ENCODE results near the gene NKX2-2. TPM values are rescaled to one million over a fixed set of nuclear protein-coding genes. Genes with fewer than 3 reads are reported as not detected.

The NKX2-2 gene
- total and polyA plus RNA-seq, 2 of the 8 experiments (the other 6 are each of a cell fraction or from before 2014, with no cell fraction given): not detected

DNA sequence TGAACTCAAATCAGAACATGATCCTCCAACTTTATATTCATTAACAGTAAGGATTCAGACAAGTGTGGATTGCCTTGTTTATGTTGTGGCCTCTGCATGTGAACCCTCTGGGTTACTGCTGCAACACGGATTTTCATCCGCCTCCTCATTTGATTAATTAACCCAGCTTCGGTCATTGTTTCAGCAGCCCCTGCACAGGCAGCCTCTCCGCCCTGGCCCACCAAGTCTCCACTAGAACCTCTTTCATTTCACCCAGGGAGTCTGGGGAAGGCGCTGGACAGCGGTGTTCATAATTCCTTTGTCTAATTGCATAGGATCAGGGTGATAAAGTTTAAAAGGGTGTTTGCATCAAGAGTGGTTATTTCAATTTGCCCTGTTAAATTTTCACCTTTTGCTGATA is 15.7 kb downstream of the NKX2-2 start:
- no peak for FAIRE-seq
- H3K27ac ChIP-seq (ENCODE audit: low read depth, low read length): no peak overlapping the region
- H3K4me1 ChIP-seq (replicated peaks in 1 of 4; ENCODE audit: control insufficient read depth in 3 of 4, insufficient read depth in 4 of 4, low read length in 3 of 4): peaks cover 4 to 11% (median 7%) of the 10 kb centered on the region in 4 experiments
- TF ChIP-seq EP300 (IDR thresholded peaks at IDR 0.05; ENCODE audit: borderline replicate concordance in 1 of 2, low read depth in 2 of 2, low read length in 2 of 2) (no peak), ZNF274 (IDR thresholded peaks at IDR 0.05; ENCODE audit: borderline replicate concordance, extremely low read depth, low read length) (no peak), EGR1 (IDR thresholded peaks at IDR 0.05; ENCODE audit: borderline replicate concordance, low read depth, low read length) (no peak), TBP (IDR thresholded peaks at IDR 0.05; ENCODE audit: low read depth, low read length) (no peak), POU5F1 (IDR thresholded peaks at IDR 0.05; ENCODE audit: low read depth, low read length) (no peak), SP4 (IDR thresholded peaks at IDR 0.05; ENCODE audit: low read length) (no peak), BRCA1 (IDR thresholded peaks at IDR 0.05; ENCODE audit: low read depth, low read length) (no peak), HDAC6 (IDR thresholded peaks at IDR 0.05; ENCODE audit: low read depth, low read length) (no peak), SUZ12 (IDR thresholded peaks at IDR 0.05; ENCODE audit: low read length) (no peak)
- TF ChIP-seq, protein P1, sequence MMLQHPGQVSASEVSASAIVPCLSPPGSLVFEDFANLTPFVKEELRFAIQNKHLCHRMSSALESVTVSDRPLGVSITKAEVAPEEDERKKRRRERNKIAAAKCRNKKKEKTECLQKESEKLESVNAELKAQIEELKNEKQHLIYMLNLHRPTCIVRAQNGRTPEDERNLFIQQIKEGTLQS (IDR thresholded peaks at IDR 0.05; ENCODE audit: insufficient read depth, low read depth, low read length): no peak
- TF ChIP-seq, protein P2, sequence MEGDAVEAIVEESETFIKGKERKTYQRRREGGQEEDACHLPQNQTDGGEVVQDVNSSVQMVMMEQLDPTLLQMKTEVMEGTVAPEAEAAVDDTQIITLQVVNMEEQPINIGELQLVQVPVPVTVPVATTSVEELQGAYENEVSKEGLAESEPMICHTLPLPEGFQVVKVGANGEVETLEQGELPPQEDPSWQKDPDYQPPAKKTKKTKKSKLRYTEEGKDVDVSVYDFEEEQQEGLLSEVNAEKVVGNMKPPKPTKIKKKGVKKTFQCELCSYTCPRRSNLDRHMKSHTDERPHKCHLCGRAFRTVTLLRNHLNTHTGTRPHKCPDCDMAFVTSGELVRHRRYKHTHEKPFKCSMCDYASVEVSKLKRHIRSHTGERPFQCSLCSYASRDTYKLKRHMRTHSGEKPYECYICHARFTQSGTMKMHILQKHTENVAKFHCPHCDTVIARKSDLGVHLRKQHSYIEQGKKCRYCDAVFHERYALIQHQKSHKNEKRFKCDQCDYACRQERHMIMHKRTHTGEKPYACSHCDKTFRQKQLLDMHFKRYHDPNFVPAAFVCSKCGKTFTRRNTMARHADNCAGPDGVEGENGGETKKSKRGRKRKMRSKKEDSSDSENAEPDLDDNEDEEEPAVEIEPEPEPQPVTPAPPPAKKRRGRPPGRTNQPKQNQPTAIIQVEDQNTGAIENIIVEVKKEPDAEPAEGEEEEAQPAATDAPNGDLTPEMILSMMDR (IDR thresholded peaks at IDR 0.05; ENCODE audit: control extremely low read depth in 1 of 3, insufficient read depth in 1 of 3, low read depth in 1 of 3, low read length in 3 of 3): no peak

More for the DNA sequence above, 15.7 kb downstream of the NKX2-2 start:
- no peak overlapping the region for H3K4me2 ChIP-seq (ENCODE audit: insufficient read depth in 1 of 2, low read depth in 2 of 2, low read length in 2 of 2)
- no peak overlapping the region for H2BK120ac ChIP-seq (replicated peaks; ENCODE audit: low read depth, low read length)
- no peak overlapping the region for H2AFZ ChIP-seq (ENCODE audit: low read length)
- no peaks in the 10 kb centered on the region; a peak in 1 of 7 replicates for H3K27me3 ChIP-seq (replicated peaks in 1 of 4; ENCODE audit: control insufficient read depth in 3 of 4, extremely low read depth in 1 of 4, insufficient read depth in 3 of 4, low read length in 3 of 4)
- H3K4ac ChIP-seq (replicated peaks; ENCODE audit: insufficient read length, low read depth, low read length): no peak overlapping the region
- no peak overlapping the region for H3K4me3 ChIP-seq (ENCODE audit: extremely low read depth in 1 of 4, insufficient read depth in 2 of 4, low read depth in 3 of 4, low read length in 4 of 4)
- ChIA-PET POLR2A (ENCODE audit: partially characterized antibody) (no interaction called here), CTCF (ENCODE audit: partially characterized antibody) (interaction anchor here (1.5 to 1.9 kb wide), 2 partner anchors 262 to 312 kb away, joined by 3 to 10 read pairs; no protein-coding TSS in a partner anchor)
- H2BK5ac ChIP-seq (ENCODE audit: low read depth, low read length): no peak overlapping the region
- no peak overlapping the region for H4K8ac ChIP-seq (ENCODE audit: extremely low read depth, insufficient read depth, low read length)
- H3K18ac ChIP-seq (ENCODE audit: extremely low read depth, low read length): no peak overlapping the region
- no peak overlapping the region for H4K5ac ChIP-seq (ENCODE audit: insufficient read length, low read depth, low read length)
- no peak overlapping the region for H3K9ac ChIP-seq (replicated peaks in 1 of 4; ENCODE audit: extremely low read depth in 1 of 4, low read depth in 3 of 4, low read length in 3 of 4)
- H3K36me3 ChIP-seq (ENCODE audit: control insufficient read depth in 2 of 4, insufficient read depth in 4 of 4, low read length in 3 of 4): no peaks in the 10 kb centered on the region
- no peak overlapping the region for H2BK20ac ChIP-seq (ENCODE audit: low read length)
- no peak overlapping the region for H3K56ac ChIP-seq (replicated peaks; ENCODE audit: insufficient read length, low read depth, low read length)
- no peaks in the 10 kb centered on the region for H3K79me1 ChIP-seq (ENCODE audit: low read depth, low read length)
- no peaks in the 10 kb centered on the region for H4K20me1 ChIP-seq (replicated peaks in 1 of 2; ENCODE audit: control insufficient read depth in 1 of 2, insufficient read depth in 2 of 2, low read length in 2 of 2)
- no peak overlapping the region for H3K23ac ChIP-seq (ENCODE audit: insufficient read length)
- H2BK12ac ChIP-seq (ENCODE audit: low read depth, low read length): 0 out of 2 replicates have a peak overlapping the region, but pooled peaks have one; percentile 23
- H3K79me2 ChIP-seq (ENCODE audit: control insufficient read depth in 1 of 2, insufficient read depth in 2 of 2, low read length in 2 of 2): no peaks in the 10 kb centered on the region
- H3K9me3 ChIP-seq (ENCODE audit: insufficient read depth in 2 of 2, low read depth in 1 of 2, low read length in 1 of 2): no peaks in the 10 kb centered on the region
- H3K23me2 ChIP-seq (ENCODE audit: low read depth, low read length): no peaks in the 10 kb centered on the region
- WGBS, 2 experiments (ENCODE audit: extremely low coverage in 1 of 2, insufficient coverage in 1 of 2, insufficient read length in 1 of 2, insufficient replicate concordance in 2 of 2, low coverage in 1 of 2, low lambda C conversion rate in 2 of 2, missing lambda C conversion rate in 1 of 2): 78% methylated on average over 6 of the region's 6 CpGs; no CpG with 5 or more reads in 1 of the 2 experiments
- H2BK15ac ChIP-seq (ENCODE audit: low read length): no peak overlapping the region
- H4K91ac ChIP-seq (replicated peaks; ENCODE audit: insufficient read length, low read length): no peak overlapping the region
- no peak overlapping the region for H3K14ac ChIP-seq (ENCODE audit: insufficient read length)
- no peak overlapping the region for H2AK5ac ChIP-seq (ENCODE audit: low read depth, low read length)
- DNase-seq (ENCODE audit: low read depth in 1 of 2, low spot score in 2 of 2): no peak
